Neural progenitor cell (in vitro differentiated cells): ENCODE data around the gene VPS33A. TPM values are rescaled to one million over a fixed set of nuclear protein-coding genes. Genes with fewer than 3 reads are reported as not detected.
A peak's percentile ranks its signal among the peaks of the same experiment; 100 is the strongest.

Experiments
- DNase-seq: peaks from one replicate; pipeline ENCODE4 v3.0.0-alpha.2; 2016; ENCODE audit warnings: low spot score
- H2AFZ ChIP-seq: fragments of 200-600 bp; sonication (generic); replicated peaks from 2 replicates; pipeline ENCODE4 v1.6.1; 2016; ENCODE audit warnings: antibody characterized with exemption
- H3F3A ChIP-seq: fragments of 200-600 bp; sonication (generic); 2 replicates; pipeline ENCODE4 v1.6.1; 2016; ENCODE audit warnings: antibody characterized with exemption, low read depth
- H3K27ac ChIP-seq: fragments of 200-600 bp; sonication (generic); 2 replicates; pipeline ENCODE4 v1.5.1; 2016; ENCODE audit warnings: mild to moderate bottlenecking
- H3K27me3 ChIP-seq: fragments of 200-600 bp; sonication (generic); 2 replicates; pipeline ENCODE4 v1.6.1; 2016; ENCODE audit warnings: mild to moderate bottlenecking, moderate library complexity
- H3K36me3 ChIP-seq: fragments of 200-600 bp; sonication (generic); 2 replicates; pipeline ENCODE4 v1.5.1; 2016
- H3K4me1 ChIP-seq: fragments of 200-600 bp; sonication (generic); 2 replicates; pipeline ENCODE4 v1.6.1; 2016; ENCODE audit warnings: mixed run types
- H3K4me2 ChIP-seq: fragments of 200-600 bp; sonication (generic); 2 replicates; pipeline ENCODE4 v1.6.1; 2016
- H3K4me3 ChIP-seq: fragments of 200-600 bp; sonication (generic); 2 replicates; pipeline ENCODE4 v1.5.1; 2016
- H3K79me2 ChIP-seq: fragments of 200-600 bp; sonication (generic); 2 replicates; pipeline ENCODE4 v1.6.1; 2016; ENCODE audit warnings: low read depth
- H3K9ac ChIP-seq: fragments of 200-600 bp; sonication (generic); 2 replicates; pipeline ENCODE4 v1.6.1; 2016
- H3K9me3 ChIP-seq: fragments of 200-600 bp; sonication (generic); 2 replicates; pipeline ENCODE4 v1.5.1; 2016; ENCODE audit warnings: low read depth
- H4K20me1 ChIP-seq: fragments of 200-600 bp; sonication (generic); 2 replicates; pipeline ENCODE4 v1.6.1; 2016; ENCODE audit warnings: low read depth
- H3K27ac Mint-ChIP-seq: 3 replicates; pipeline ENCODE4 v1.8.0; 2021; ENCODE audit warnings: mixed read lengths
- H3K27me3 Mint-ChIP-seq: 2 replicates; pipeline ENCODE4 v1.8.0; 2022; ENCODE audit warnings: low read depth, mild to moderate bottlenecking, inconsistent platforms, moderate library complexity, mixed read lengths; ENCODE audit not compliant: insufficient read depth
- H3K36me3 Mint-ChIP-seq: 3 replicates; pipeline ENCODE4 v1.8.0; 2021; ENCODE audit warnings: mixed read lengths
- H3K4me1 Mint-ChIP-seq: 3 replicates; pipeline ENCODE4 v1.8.0; 2021; ENCODE audit warnings: mixed read lengths
- H3K4me3 Mint-ChIP-seq: 3 replicates; pipeline ENCODE4 v1.8.0; 2021; ENCODE audit warnings: mild to moderate bottlenecking, moderate library complexity, mixed read lengths
- H3K9me3 Mint-ChIP-seq: 3 replicates; pipeline ENCODE4 v1.8.0; 2020; ENCODE audit warnings: mixed read lengths
- EZH2 ChIP-seq: fragments of 200-600 bp; sonication (generic); IDR thresholded peaks from 2 replicates; pipeline ENCODE4 v1.6.1; 2017; ENCODE audit warnings: antibody characterized with exemption, mild to moderate bottlenecking, moderate library complexity
- EZH2phosphoT487 ChIP-seq: fragments of 200-600 bp; sonication (generic); IDR thresholded peaks from 2 replicates; pipeline ENCODE4 v1.6.1; 2017; ENCODE audit warnings: antibody characterized with exemption
- total RNA-seq: library from RNA; depleted of rRNA; stranded (reverse); fragments of >200 nt; gene quantifications from 2 replicates; pipeline ENCODE4 v1.2.3, GENCODE V29; 2015; ENCODE audit warnings: low replicate concordance
- TF ChIP-seq, protein P1 (sequence below): fragments of 200-600 bp; sonication (generic); IDR thresholded peaks from 2 replicates; pipeline ENCODE4 v1.5.1; 2017; ENCODE audit warnings: antibody characterized with exemption, mild to moderate bottlenecking

The VPS33A gene
- total RNA-seq, 1 donor from 2014 or later = 42.0 TPM

GRCh38 chr12:122306407-122306806, 40.1 kb upstream of the VPS33A start:
- H3K79me2 ChIP-seq = no peaks in the 10 kb centered on the region
- TF ChIP-seq EZH2phosphoT487 (no peak), EZH2 (no peak)
- TF ChIP-seq, protein P1, sequence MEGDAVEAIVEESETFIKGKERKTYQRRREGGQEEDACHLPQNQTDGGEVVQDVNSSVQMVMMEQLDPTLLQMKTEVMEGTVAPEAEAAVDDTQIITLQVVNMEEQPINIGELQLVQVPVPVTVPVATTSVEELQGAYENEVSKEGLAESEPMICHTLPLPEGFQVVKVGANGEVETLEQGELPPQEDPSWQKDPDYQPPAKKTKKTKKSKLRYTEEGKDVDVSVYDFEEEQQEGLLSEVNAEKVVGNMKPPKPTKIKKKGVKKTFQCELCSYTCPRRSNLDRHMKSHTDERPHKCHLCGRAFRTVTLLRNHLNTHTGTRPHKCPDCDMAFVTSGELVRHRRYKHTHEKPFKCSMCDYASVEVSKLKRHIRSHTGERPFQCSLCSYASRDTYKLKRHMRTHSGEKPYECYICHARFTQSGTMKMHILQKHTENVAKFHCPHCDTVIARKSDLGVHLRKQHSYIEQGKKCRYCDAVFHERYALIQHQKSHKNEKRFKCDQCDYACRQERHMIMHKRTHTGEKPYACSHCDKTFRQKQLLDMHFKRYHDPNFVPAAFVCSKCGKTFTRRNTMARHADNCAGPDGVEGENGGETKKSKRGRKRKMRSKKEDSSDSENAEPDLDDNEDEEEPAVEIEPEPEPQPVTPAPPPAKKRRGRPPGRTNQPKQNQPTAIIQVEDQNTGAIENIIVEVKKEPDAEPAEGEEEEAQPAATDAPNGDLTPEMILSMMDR = peak; percentile 37
- no peaks in the 10 kb centered on the region for H3K4me1 ChIP-seq
- no peak overlapping the region for H3K27ac ChIP-seq
- Mint-ChIP-seq H3K36me3 (peaks cover 13% of the 10 kb centered on the region), H3K27me3 (peaks cover 3% of the 10 kb centered on the region), H3K4me3 (no peak overlapping the region), H3K9me3 (no peaks in the 10 kb centered on the region), H3K4me1 (peaks cover 2% of the 10 kb centered on the region), H3K27ac (no peak overlapping the region)
- H2AFZ ChIP-seq = no peak overlapping the region
- H3K4me3 ChIP-seq = no peak overlapping the region
- no peaks in the 10 kb centered on the region for H4K20me1 ChIP-seq
- no peak overlapping the region for H3K9ac ChIP-seq
- H3F3A ChIP-seq = no peaks in the 10 kb centered on the region
- no peaks in the 10 kb centered on the region for H3K27me3 ChIP-seq
- H3K36me3 ChIP-seq = no peaks in the 10 kb centered on the region
- peak; percentile 25 for DNase-seq
- H3K9me3 ChIP-seq = no peaks in the 10 kb centered on the region
- H3K4me2 ChIP-seq = no peak overlapping the region

DNA sequence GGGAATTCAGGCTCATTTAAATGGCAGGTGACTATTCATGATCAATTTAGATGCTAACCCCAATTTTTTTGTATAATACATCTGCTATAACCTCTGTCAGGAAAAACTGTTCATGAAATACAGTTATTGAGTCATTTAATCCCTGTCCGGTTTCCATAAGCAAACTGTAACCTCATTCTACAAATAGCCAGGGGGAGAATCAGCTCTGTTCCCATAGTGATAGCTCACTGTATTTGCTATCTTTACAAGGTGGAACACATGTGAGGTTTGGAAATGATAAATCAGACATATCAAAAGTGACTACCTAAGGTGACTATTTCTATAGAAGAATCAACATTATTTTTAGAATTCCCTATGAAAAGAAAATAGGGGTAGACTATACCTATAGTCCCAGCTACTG, 38.6 kb upstream of the VPS33A start:
- H3K36me3 ChIP-seq = no peaks in the 10 kb centered on the region
- H3K27ac Mint-ChIP-seq = no peak overlapping the region
- H3K36me3 Mint-ChIP-seq = peaks cover 11% of the 10 kb centered on the region

DNA sequence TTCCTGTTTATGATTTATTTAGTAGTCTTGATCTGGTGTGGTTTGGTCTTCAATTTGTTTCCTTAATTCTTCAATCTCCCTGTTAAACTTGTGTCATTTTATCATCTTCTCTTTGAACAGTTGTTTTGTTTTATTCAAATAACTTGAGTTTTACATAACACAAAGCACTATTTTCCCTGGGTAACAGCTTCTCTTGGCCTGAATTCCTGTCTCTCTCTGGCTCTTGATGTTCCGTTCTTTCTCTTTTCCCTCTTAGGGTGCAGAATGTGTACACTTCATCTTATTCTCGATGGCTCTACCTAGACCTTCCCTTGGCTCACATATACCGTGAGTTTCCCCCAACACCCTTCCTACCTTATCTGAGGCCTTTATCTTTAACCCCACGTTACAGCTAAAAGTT, 36.8 kb upstream of the VPS33A start:
- H3K9me3 ChIP-seq = no peaks in the 10 kb centered on the region
- H3K4me3 ChIP-seq = no peak overlapping the region
- Mint-ChIP-seq H3K9me3 (no peaks in the 10 kb centered on the region), H3K4me1 (no peaks in the 10 kb centered on the region), H3K4me3 (no peak overlapping the region), H3K27ac (no peak overlapping the region), H3K36me3 (peaks cover 9% of the 10 kb centered on the region), H3K27me3 (peaks cover 3% of the 10 kb centered on the region)
- no peaks in the 10 kb centered on the region for H3K4me1 ChIP-seq
- H3K27ac ChIP-seq = no peak overlapping the region
- TF ChIP-seq EZH2phosphoT487 (no peak), EZH2 (no peak)
- TF ChIP-seq, protein P1 = no peak
- H3K27me3 ChIP-seq = no peaks in the 10 kb centered on the region
- no peaks in the 10 kb centered on the region for H4K20me1 ChIP-seq
- no peak overlapping the region for H2AFZ ChIP-seq
- no peak for DNase-seq
- no peaks in the 10 kb centered on the region for H3K79me2 ChIP-seq
- no peaks in the 10 kb centered on the region for H3F3A ChIP-seq
- no peaks in the 10 kb centered on the region for H3K36me3 ChIP-seq
- H3K9ac ChIP-seq = no peak overlapping the region
- H3K4me2 ChIP-seq = no peak overlapping the region

More for the DNA sequence above, 38.6 kb upstream of the VPS33A start:
- Histone ChIP-seq H3K4me2 (no peak overlapping the region), H2AFZ (no peak overlapping the region), H3K27ac (no peak overlapping the region), H4K20me1 (no peaks in the 10 kb centered on the region), H3K9ac (no peak overlapping the region), H3K4me3 (no peak overlapping the region), H3K27me3 (no peaks in the 10 kb centered on the region), H3K4me1 (no peaks in the 10 kb centered on the region), H3K79me2 (no peaks in the 10 kb centered on the region), H3F3A (no peaks in the 10 kb centered on the region), H3K9me3 (no peaks in the 10 kb centered on the region)
- H3K27me3 Mint-ChIP-seq = peaks cover 3% of the 10 kb centered on the region
- H3K9me3 Mint-ChIP-seq = no peaks in the 10 kb centered on the region
- no peak for DNase-seq
- no peak overlapping the region for H3K4me3 Mint-ChIP-seq
- peaks cover 2% of the 10 kb centered on the region for H3K4me1 Mint-ChIP-seq
- TF ChIP-seq, protein P1 = no peak
- TF ChIP-seq EZH2 (no peak), EZH2phosphoT487 (no peak)
